HepG2 (cell line): ENCODE results near the gene GOLGA7B. TPM values are rescaled to one million over a fixed set of nuclear protein-coding genes. Genes with fewer than 3 reads are reported as not detected.
A peak's percentile ranks its signal among the peaks of the same experiment; 100 is the strongest.

Experiments used
- ATAC-seq: fragments of 200-7000 bp; cut with Tn5 transposase; 3 replicates; pipeline ENCODE4 v1.9.1; 2020; ENCODE audit warnings: mild to moderate bottlenecking, moderate library complexity
- BruUV-seq: library from RNA; stranded (reverse); fragments of 400-500 nt; replicated peaks from 2 replicates; lab custom pipeline; 2021; lab: Mats Ljungman, UMichigan
- CTCF ChIA-PET: fragments of 300-600 bp; formaldehyde crosslinking; extraction: SDS; loops from one replicate; lab custom pipeline; 2021; ENCODE audit warnings: low total read pairs, inconsistent platforms, low intra/inter-chr PET ratio; lab: Yijun Ruan, JAX
- POLR2A ChIA-PET: fragments of 350-600 bp; sonication (Branson Sonifier 250); formaldehyde crosslinking; loops from one replicate; lab custom pipeline; 2020; ENCODE audit warnings: antibody characterized with exemption, inconsistent platforms; lab: Yijun Ruan, JAX
- DNase-seq: peaks from one replicate; pipeline ENCODE4 v3.0.0-alpha.2; 2015; ENCODE audit warnings: low spot score
- FAIRE-seq: peaks from 3 replicates; lab custom pipeline; 2011; peaks lifted over from hg19 to GRCh38; lab: Jason Lieb, UNC
- H2AFZ ChIP-seq: one replicate; pipeline ENCODE4 v1.6.1; 2011; ENCODE audit warnings: low read length, inconsistent platforms
- H3K27ac ChIP-seq: fragments of 300-600 bp; 3 replicates; pipeline ENCODE4 v1.8.0; 2011; ENCODE audit warnings: mixed run types, mild to moderate bottlenecking, mixed read lengths, low read length, inconsistent platforms; ENCODE audit not compliant: insufficient read depth; ENCODE audit errors: extremely low read length
- H3K27me3 ChIP-seq, 2 experiments: fragments of 200-600 bp in 1 of 2; 2 replicates in 1 of 2; 3 replicates in 1 of 2; pipeline versions ENCODE4 v1.6.0 to v1.8.0; 2011; ENCODE audit warnings: low read length in 2 of 2, mild to moderate bottlenecking in 2 of 2, moderate library complexity in 2 of 2, inconsistent platforms in 1 of 2; ENCODE audit not compliant: insufficient read depth in 2 of 2, control insufficient read depth in 1 of 2
- H3K36me3 ChIP-seq, 2 experiments: fragments of 200-600 bp in 1 of 2; replicated peaks in 1 of 2; 2 replicates in 1 of 2; 3 replicates in 1 of 2; pipeline versions ENCODE4 v1.5.1 to v1.8.0; 2011; ENCODE audit warnings: low read length in 2 of 2, inconsistent platforms in 1 of 2; ENCODE audit not compliant: insufficient read depth in 2 of 2, control insufficient read depth in 1 of 2
- H3K4me1 ChIP-seq: 2 replicates; pipeline ENCODE4 v1.5.1; 2012; ENCODE audit warnings: low read length, inconsistent platforms; ENCODE audit not compliant: insufficient read depth
- H3K4me2 ChIP-seq: 2 replicates; pipeline ENCODE4 v1.6.0; 2011; ENCODE audit warnings: low read depth, low read length, inconsistent platforms
- H3K4me3 ChIP-seq, 3 experiments: fragments of 200-600 bp in 1 of 3; sonication (generic), shearing (Covaris generic) in 1 of 3; replicated peaks in 1 of 3; 2 replicates each; pipeline ENCODE4 v1.5.1; 2011 to 2016; ENCODE audit warnings: low read length in 3 of 3, inconsistent platforms in 2 of 3, low read depth in 2 of 3, mild to moderate bottlenecking in 2 of 3, control low read depth in 1 of 3, mixed read lengths in 1 of 3; ENCODE audit not compliant: insufficient read depth in 1 of 3
- H3K79me2 ChIP-seq: one replicate; pipeline ENCODE4 v1.6.1; 2011; ENCODE audit warnings: low read length, inconsistent platforms; ENCODE audit not compliant: insufficient read depth
- H3K9ac ChIP-seq: 2 replicates; pipeline ENCODE4 v1.6.0; 2011; ENCODE audit warnings: mild to moderate bottlenecking, low read depth, low read length, inconsistent platforms; ENCODE audit not compliant: insufficient read depth
- H3K9me3 ChIP-seq: 2 replicates; pipeline ENCODE4 v1.5.1; 2012; ENCODE audit warnings: mild to moderate bottlenecking, low read length
- H4K20me1 ChIP-seq: 2 replicates; pipeline ENCODE4 v1.6.0; 2011; ENCODE audit warnings: inconsistent platforms, mild to moderate bottlenecking, low read length, moderate library complexity; ENCODE audit not compliant: insufficient read depth
- ARHGAP35 ChIP-seq: sonication (generic); formaldehyde crosslinking; IDR thresholded peaks from 2 replicates; pipeline ENCODE4 v1.9.0; 2022; ENCODE audit warnings: mild to moderate bottlenecking, inconsistent platforms, moderate library complexity, missing genetic modification reagents, borderline replicate concordance
- ARID2 ChIP-seq: sonication (generic); formaldehyde crosslinking; IDR thresholded peaks from 2 replicates; pipeline ENCODE4 v1.8.1; 2022; ENCODE audit warnings: mild to moderate bottlenecking, missing genetic modification reagents, borderline replicate concordance
- EEA1 ChIP-seq: sonication (generic); formaldehyde crosslinking; IDR thresholded peaks from 2 replicates; pipeline ENCODE4 v1.5.1; 2020; ENCODE audit warnings: mild to moderate bottlenecking, missing genetic modification reagents, borderline replicate concordance
- GATAD1 ChIP-seq: IDR thresholded peaks from 2 replicates; pipeline ENCODE4 v1.6.1; 2016; ENCODE audit warnings: missing genetic modification reagents, missing compliant biosample characterization
- HIC2 ChIP-seq: sonication (generic); formaldehyde crosslinking; IDR thresholded peaks from 2 replicates; pipeline ENCODE4 v1.9.0; 2022; ENCODE audit warnings: low read depth, missing genetic modification reagents
- HOXA9 ChIP-seq: sonication (generic); formaldehyde crosslinking; IDR thresholded peaks from 2 replicates; pipeline ENCODE4 v1.8.1; 2022; ENCODE audit warnings: missing genetic modification reagents, mild to moderate bottlenecking, moderate library complexity, borderline replicate concordance
- HOXD1 ChIP-seq: sonication (generic); formaldehyde crosslinking; IDR thresholded peaks from 2 replicates; pipeline ENCODE4 v1.5.0; 2020; ENCODE audit warnings: missing genetic modification reagents
- KAT8 ChIP-seq: IDR thresholded peaks from 2 replicates; pipeline ENCODE4 v1.6.1; 2016; ENCODE audit warnings: missing genetic modification reagents, missing compliant biosample characterization
- MTERF4 ChIP-seq: sonication (generic); formaldehyde crosslinking; IDR thresholded peaks from 2 replicates; pipeline ENCODE4 v1.8.0; 2023; ENCODE audit warnings: mild to moderate bottlenecking, missing genetic modification reagents
- NFYC ChIP-seq: IDR thresholded peaks from 2 replicates; pipeline ENCODE4 v1.6.1; 2016; ENCODE audit warnings: missing genetic modification reagents, missing compliant biosample characterization
- WIZ ChIP-seq: sonication (generic); formaldehyde crosslinking; IDR thresholded peaks from 2 replicates; pipeline ENCODE4 v1.5.1; 2020; ENCODE audit warnings: mild to moderate bottlenecking, missing genetic modification reagents
- ZMYM4 ChIP-seq: sonication (generic); formaldehyde crosslinking; IDR thresholded peaks from 2 replicates; pipeline ENCODE4 v1.8.1; 2023; ENCODE audit warnings: mild to moderate bottlenecking, missing genetic modification reagents
- ZNF180 ChIP-seq: sonication (generic); formaldehyde crosslinking; IDR thresholded peaks from 2 replicates; pipeline ENCODE4 v1.4.0; 2020; ENCODE audit warnings: low read depth, missing genetic modification reagents, borderline replicate concordance
- ZNF629 ChIP-seq: sonication (generic); formaldehyde crosslinking; conservative IDR thresholded peaks from 2 replicates; pipeline ENCODE4 v1.5.0; 2020; ENCODE audit warnings: missing genetic modification reagents
- ZNF678 ChIP-seq: sonication (generic); formaldehyde crosslinking; IDR thresholded peaks from 2 replicates; pipeline ENCODE4 v1.4.0; 2020; ENCODE audit warnings: mild to moderate bottlenecking, missing genetic modification reagents
- ZNF704 ChIP-seq: sonication (generic); formaldehyde crosslinking; IDR thresholded peaks from 2 replicates; pipeline ENCODE4 v1.8.1; 2023; ENCODE audit warnings: mild to moderate bottlenecking, inconsistent platforms, moderate library complexity, missing genetic modification reagents, borderline replicate concordance
- WGBS: methylation state at CpG from one replicate; pipeline ENCODE4 v1.1.6; 2017; ENCODE audit warnings: low lambda C conversion rate; 5-methylcytosine and 5-hydroxymethylcytosine counted together
- in situ Hi-C: cut with HindIII; loops from 2 replicates; pipeline ENCODE4 v1.10.0; 2017; ENCODE audit warnings: low pct_unique_long_range_greater_than_20kb; ENCODE audit not compliant: extremely low pct_ligation_motif_present
- intact Hi-C: fragments of 100-400 bp; cut with micrococcal nuclease; formaldehyde crosslinking; loops from one replicate; pipeline ENCODE4 v1.10.0; 2022; ENCODE audit not compliant: unreplicated experiment
- polyA plus RNA-seq, 8 experiments: library from polyadenylated mRNA; depleted of rRNA in 3 of 8; stranded (reverse) in 7 of 8; unstranded in 1 of 8; fragments of >200 nt; fragmentation: Illumina TruSeq in 4 of 8; extraction: Trizol in 4 of 8; gene quantifications; 2 replicates each; pipeline versions ENCODE4 v1.2.1 to v1.2.3, GENCODE V29; 2011 to 2016; ENCODE audit warnings: low read depth in 4 of 8, missing spikeins in 1 of 8, mixed read lengths in 1 of 8; ENCODE audit not compliant: insufficient read depth in 1 of 8
- total RNA-seq, 5 experiments: library from RNA; depleted of rRNA; stranded (reverse); fragments of >200 nt; fragmentation: Illumina TruSeq; extraction: Trizol; gene quantifications; 2 replicates each; pipeline ENCODE4 v1.2.3, GENCODE V29; 2016; ENCODE audit warnings: low read depth in 1 of 5

Gene GOLGA7B
- total and polyA plus RNA-seq, 2 of the 13 experiments (the other 11 are each of a cell fraction or from before 2014, with no cell fraction given) = not detected

- Histone ChIP-seq H3K4me3 (no peak overlapping the region), H3K9ac (no peak overlapping the region), H3K4me1 (no peaks in the 10 kb centered on the region), H2AFZ (no peak overlapping the region), H3K79me2 (no peaks in the 10 kb centered on the region), H4K20me1 (0 out of 2 replicates have a peak, but pooled peaks cover 6% of the 10 kb centered on the region), H3K36me3 (no peaks in the 10 kb centered on the region), H3K9me3 (no peaks in the 10 kb centered on the region), H3K27ac (no peak overlapping the region), H3K27me3 (peaks cover 4 to 21% of the 10 kb centered on the region in 2 experiments; a peak in 3 of 5 replicates), H3K4me2 (no peak overlapping the region)
- POLR2A ChIA-PET = no interaction called here
- FAIRE-seq (no peak), ATAC-seq (peak; percentile 44; the same call in 2 of the 3 replicates), DNase-seq (no peak)
- CTCF ChIA-PET = interaction anchor here (2.0 to 3.1 kb wide), 3 partner anchors 114 to 132 kb away, joined by 6 to 39 read pairs (median 13); no protein-coding TSS in a partner anchor
- WGBS = 2% methylated on average over 8 of the region's 10 CpGs
- in situ Hi-C loops (loop anchor here (25.0 kb wide), 1 partner anchor 398 kb away; no protein-coding TSS in a partner anchor), intact Hi-C loops (loop anchor here (1.0 kb wide), 2 partner anchors 127 to 131 kb away; no protein-coding TSS in a partner anchor)
- TF ChIP-seq HIC2 (CRISPR knock-in tag) (no peak), ZNF180 (CRISPR knock-in tag) (no peak), HOXA9 (CRISPR knock-in tag) (no peak), NFYC (CRISPR knock-in tag) (no peak), WIZ (CRISPR knock-in tag) (no peak), MTERF4 (CRISPR knock-in tag) (no peak), ZNF678 (CRISPR knock-in tag) (no peak), ARID2 (CRISPR knock-in tag) (no peak), EEA1 (CRISPR knock-in tag) (no peak), ZMYM4 (CRISPR knock-in tag) (no peak), KAT8 (CRISPR knock-in tag) (no peak), HOXD1 (no peak), ZNF629 (no peak), ARHGAP35 (no peak), ZNF704 (no peak), GATAD1 (CRISPR knock-in tag) (no peak)
- no TSS peak for BruUV-seq
Observed at GRCh38 chr10:97914171-97914836, 64.7 kb downstream of the GOLGA7B start.
